ENCODE data around the gene GCLC. TPM values are rescaled to one million over a fixed set of nuclear protein-coding genes. Genes with fewer than 3 reads are reported as not detected.
A peak's percentile ranks its signal among the peaks of the same experiment; 100 is the strongest.

Gene GCLC
- total and polyA plus RNA-seq, 10 of the 15 experiments (the other 5 are each of a cell fraction or from before 2014, with no cell fraction given) = 6.5 to 23.6 (median 12.5) TPM

GRCh38 chr6:53461696-53462095 is 83.2 kb downstream of the GCLC start:
- Histone ChIP-seq H3K27ac (ENCODE audit: control insufficient read depth, insufficient read depth) (peak overlapping the region; percentile 38; the same call in 1 of the 2 replicates), H3K9ac (ENCODE audit: control insufficient read depth, insufficient read depth, low read length) (no peak overlapping the region), H3K4me3 (no peak overlapping the region), H3K27me3 (replicated peaks in 1 of 2; ENCODE audit: control insufficient read depth in 2 of 2, insufficient read depth in 2 of 2, low read length in 1 of 2) (no peaks in the 10 kb centered on the region), H4K20me1 (ENCODE audit: control insufficient read depth, insufficient read depth) (no peaks in the 10 kb centered on the region), H3K4me2 (ENCODE audit: control insufficient read depth, insufficient read depth) (peak overlapping the region; percentile 50), H3K79me2 (ENCODE audit: control insufficient read depth, insufficient read depth, low read length) (no peaks in the 10 kb centered on the region), H2AFZ (ENCODE audit: control insufficient read depth, low read depth, low read length) (peak overlapping the region; percentile 25; the same call in 1 of the 2 replicates), H3K9me3 (replicated peaks; ENCODE audit: control insufficient read depth, insufficient read depth, low read length) (no peaks in the 10 kb centered on the region), H3K4me1 (ENCODE audit: control insufficient read depth, insufficient read depth, low read length) (no peaks in the 10 kb centered on the region), H3K36me3 (ENCODE audit: control insufficient read depth in 2 of 2, insufficient read depth in 2 of 2, low read length in 1 of 2) (no peaks in the 10 kb centered on the region; a peak in 1 of 4 replicates)
- ATAC-seq (peak; percentile 81), FAIRE-seq (peak; percentile 35), DNase-seq (ENCODE audit: low read depth, low spot score) (no peak)
- intact Hi-C loops (cut with micrococcal nuclease; ENCODE audit: unreplicated experiment) (loop anchor here (1.0 to 5.0 kb wide), 4 partner anchors 20 to 102 kb away; no protein-coding TSS in a partner anchor), in situ Hi-C loops (cut with MboI) (no loop called here)
- WGBS (ENCODE audit: insufficient coverage, insufficient replicate concordance, low lambda C conversion rate, missing lambda C conversion rate) = 19% methylated on average over 5 of the region's 5 CpGs
- ChIA-PET POLR2A (interaction anchor here (0.7 to 3.6 kb wide), 14 partner anchors 14 to 151 kb away, joined by 3 to 17 read pairs (median 4); no protein-coding TSS in a partner anchor), SMC1A (ENCODE audit: uncharacterized antibody, unreplicated experiment) (interaction anchor here (0.7 to 12.7 kb wide), 16 partner anchors 10 to 289 kb away, joined by 3 to 229 read pairs (median 4); no protein-coding TSS in a partner anchor), CTCF (interaction anchor here (0.9 to 4.9 kb wide), 16 partner anchors 12 to 291 kb away, joined by 3 to 47 read pairs (median 6); no protein-coding TSS in a partner anchor), RAD21 (ENCODE audit: unreplicated experiment) (interaction anchor here (0.7 to 3.7 kb wide), 20 partner anchors 9 to 310 kb away, joined by 3 to 53 read pairs (median 4); no protein-coding TSS in a partner anchor)
- TF ChIP-seq CEBPZ (IDR thresholded peaks at IDR 0.05; ENCODE audit: low read depth, low read length) = no peak
- no peak for TF ChIP-seq NR2C2 (IDR thresholded peaks at IDR 0.05; ENCODE audit: borderline replicate concordance, control insufficient read depth, insufficient read length, low read depth)
- BruUV-seq (replicated peaks) = no TSS peak

All from GM12878 (cell line).